Measurements from ENCODE around the gene OLIG2.

The OLIG2 gene

DNA sequence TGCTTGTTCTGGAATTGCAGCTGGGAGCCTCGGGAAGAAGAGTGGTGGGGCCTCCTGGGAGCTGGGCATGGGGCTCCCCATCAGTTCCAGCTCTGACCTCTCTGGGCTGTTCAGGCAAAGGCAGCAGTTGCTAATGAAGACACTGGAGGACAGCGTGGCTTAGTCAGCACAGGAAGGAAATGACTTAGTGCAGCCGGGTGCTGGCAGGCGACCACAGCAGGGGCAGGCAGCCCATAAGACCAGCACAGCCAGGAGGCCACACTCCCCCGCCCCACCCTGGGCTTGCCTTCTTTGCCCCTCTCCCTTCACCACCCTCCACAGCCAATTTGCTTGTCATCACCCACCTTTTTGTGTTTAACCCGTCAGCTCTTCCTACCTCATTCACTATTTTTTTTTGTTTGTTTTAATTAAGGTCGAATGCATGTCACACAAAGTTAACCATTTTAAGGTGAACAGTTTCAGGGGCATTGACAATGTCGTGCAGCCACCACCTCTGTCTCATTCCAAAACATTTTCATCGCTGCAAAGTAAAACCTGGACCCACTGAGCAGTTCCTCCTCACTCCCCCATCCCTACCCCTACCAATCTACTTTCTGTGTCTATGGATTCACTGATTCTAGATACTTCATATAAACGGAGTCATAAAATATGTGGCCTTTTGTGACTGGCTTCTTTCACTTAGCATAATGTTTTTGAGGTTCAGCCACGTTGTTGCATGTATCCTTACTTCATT, 10.9 kb downstream of the OLIG2 start:
- DNase-seq (ENCODE audit: low read depth, low spot score), result peak; percentile 60
- H3K4me3 ChIP-seq (ENCODE audit: low read depth, low read length), result no peak overlapping the region
- TF ChIP-seq, protein P1, sequence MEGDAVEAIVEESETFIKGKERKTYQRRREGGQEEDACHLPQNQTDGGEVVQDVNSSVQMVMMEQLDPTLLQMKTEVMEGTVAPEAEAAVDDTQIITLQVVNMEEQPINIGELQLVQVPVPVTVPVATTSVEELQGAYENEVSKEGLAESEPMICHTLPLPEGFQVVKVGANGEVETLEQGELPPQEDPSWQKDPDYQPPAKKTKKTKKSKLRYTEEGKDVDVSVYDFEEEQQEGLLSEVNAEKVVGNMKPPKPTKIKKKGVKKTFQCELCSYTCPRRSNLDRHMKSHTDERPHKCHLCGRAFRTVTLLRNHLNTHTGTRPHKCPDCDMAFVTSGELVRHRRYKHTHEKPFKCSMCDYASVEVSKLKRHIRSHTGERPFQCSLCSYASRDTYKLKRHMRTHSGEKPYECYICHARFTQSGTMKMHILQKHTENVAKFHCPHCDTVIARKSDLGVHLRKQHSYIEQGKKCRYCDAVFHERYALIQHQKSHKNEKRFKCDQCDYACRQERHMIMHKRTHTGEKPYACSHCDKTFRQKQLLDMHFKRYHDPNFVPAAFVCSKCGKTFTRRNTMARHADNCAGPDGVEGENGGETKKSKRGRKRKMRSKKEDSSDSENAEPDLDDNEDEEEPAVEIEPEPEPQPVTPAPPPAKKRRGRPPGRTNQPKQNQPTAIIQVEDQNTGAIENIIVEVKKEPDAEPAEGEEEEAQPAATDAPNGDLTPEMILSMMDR (IDR thresholded peaks at IDR 0.05; ENCODE audit: low read depth, low read length), result no peak
- in situ Hi-C loops (cut with HindIII; ENCODE audit: low sequenced_read_pairs), result no loop called here

DNA sequence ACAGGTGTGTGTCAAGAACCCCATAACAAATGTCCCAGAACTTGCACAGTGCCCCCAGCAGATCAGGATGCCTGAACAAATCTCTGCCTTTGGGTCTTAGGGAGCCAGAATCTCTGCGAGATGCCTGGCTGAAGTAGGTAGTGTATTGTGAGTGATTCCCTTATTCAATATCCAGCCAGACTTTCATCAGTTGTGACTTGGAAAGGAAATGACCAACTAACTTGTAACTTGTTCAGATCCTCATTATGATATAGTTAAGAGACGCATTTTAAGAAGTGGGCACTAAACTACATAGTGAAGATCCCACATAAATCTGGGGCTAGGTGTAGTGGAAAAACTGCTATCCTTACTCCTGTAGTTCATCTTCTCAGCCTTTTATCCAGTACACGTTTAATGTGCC, 11.8 kb downstream of the OLIG2 start:
- TF ChIP-seq, protein P1 (IDR thresholded peaks at IDR 0.05; ENCODE audit: low read depth, low read length), result no peak
- no peak for DNase-seq (ENCODE audit: low read depth, low spot score)
- in situ Hi-C loops (cut with HindIII; ENCODE audit: low sequenced_read_pairs), result no loop called here

DNA sequence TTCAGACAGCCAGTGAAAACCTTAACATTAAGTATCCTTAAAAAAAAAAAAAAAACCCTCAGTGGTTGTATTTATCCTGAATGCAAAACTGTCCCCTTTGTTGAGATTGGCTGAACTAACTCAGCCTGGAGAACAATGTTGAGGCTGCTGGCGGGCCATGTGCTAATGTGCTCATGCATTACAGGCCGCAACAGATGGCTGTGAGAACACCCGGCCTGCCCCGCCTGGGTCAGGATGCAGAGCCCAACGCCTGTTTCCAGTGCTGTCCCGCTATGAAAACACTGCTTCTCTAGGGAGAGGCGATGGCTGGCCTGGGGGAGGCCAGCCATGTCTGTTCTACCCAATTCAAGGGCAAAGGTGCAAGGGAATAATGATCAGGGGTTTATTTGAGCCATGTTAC, 13.8 kb downstream of the OLIG2 start:
- no peak for DNase-seq (ENCODE audit: low read depth, low spot score)
- no peak overlapping the region for H3K4me3 ChIP-seq (ENCODE audit: low read depth, low read length)
- TF ChIP-seq, protein P1 (IDR thresholded peaks at IDR 0.05; ENCODE audit: low read depth, low read length), result no peak
- in situ Hi-C loops (cut with HindIII; ENCODE audit: low sequenced_read_pairs), result no loop called here

More for the DNA sequence above, 11.8 kb downstream of the OLIG2 start:
- no peak overlapping the region for H3K4me3 ChIP-seq (ENCODE audit: low read depth, low read length)

GRCh38 chr21:33040215-33040614, 14.5 kb downstream of the OLIG2 start:
- in situ Hi-C loops (cut with HindIII; ENCODE audit: low sequenced_read_pairs), result no loop called here
- TF ChIP-seq, protein P1 (IDR thresholded peaks at IDR 0.05; ENCODE audit: low read depth, low read length), result no peak
- no peak for DNase-seq (ENCODE audit: low read depth, low spot score)
- no peak overlapping the region for H3K4me3 ChIP-seq (ENCODE audit: low read depth, low read length)

DNA sequence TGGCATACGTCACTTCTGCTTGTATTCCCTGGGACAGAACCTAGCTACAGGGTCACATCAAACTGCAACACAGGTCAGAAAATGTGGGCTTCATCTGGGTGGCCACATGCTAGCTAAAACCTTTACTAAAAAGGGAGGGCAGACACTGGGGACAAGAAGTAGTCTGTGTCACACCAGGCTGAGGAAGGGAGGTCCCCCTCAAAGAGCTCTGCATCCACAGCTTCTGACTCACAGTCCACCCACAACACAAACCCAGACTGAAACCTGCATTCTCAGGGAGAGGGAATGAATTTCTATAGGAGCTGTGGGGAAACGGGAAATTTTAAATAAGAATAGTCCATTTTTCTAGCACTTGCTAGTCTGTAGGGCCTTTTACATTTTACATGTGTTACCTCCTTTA, 16.2 kb downstream of the OLIG2 start:
- no peak for DNase-seq (ENCODE audit: low read depth, low spot score)
- TF ChIP-seq, protein P1 (IDR thresholded peaks at IDR 0.05; ENCODE audit: low read depth, low read length), result no peak
- H3K4me3 ChIP-seq (ENCODE audit: low read depth, low read length), result no peak overlapping the region
- in situ Hi-C loops (cut with HindIII; ENCODE audit: low sequenced_read_pairs), result no loop called here

- peak; percentile 95 for DNase-seq (ENCODE audit: low read depth, low spot score)
- TF ChIP-seq, protein P1 (IDR thresholded peaks at IDR 0.05; ENCODE audit: low read depth, low read length), result no peak
- no peak overlapping the region for H3K4me3 ChIP-seq (ENCODE audit: low read depth, low read length)
- in situ Hi-C loops (cut with HindIII; ENCODE audit: low sequenced_read_pairs), result no loop called here
These were observed 17.1 kb downstream of the OLIG2 start for GRCh38 chr21:33042812-33043211.
